KMS-11 (cell line): Measurements from ENCODE around the gene TESMIN.

Experiments
- H2AFZ ChIP-seq: fragments of 200-600 bp; sonication (generic); 2 replicates; pipeline ENCODE4 v1.6.1; 2016; ENCODE audit warnings: antibody characterized with exemption, mixed run types, low read depth
- H3K27ac ChIP-seq: fragments of 200-600 bp; sonication (generic); 2 replicates; pipeline ENCODE4 v1.6.1; 2016; ENCODE audit warnings: mild to moderate bottlenecking, mixed run types
- H3K27me3 ChIP-seq: fragments of 200-600 bp; sonication (generic); 2 replicates; pipeline ENCODE4 v1.6.1; 2017; ENCODE audit warnings: mild to moderate bottlenecking, low read depth, mixed run types, moderate library complexity; ENCODE audit not compliant: insufficient read depth
- H3K36me3 ChIP-seq: fragments of 200-600 bp; sonication (generic); 2 replicates; pipeline ENCODE4 v1.6.1; 2017; ENCODE audit warnings: mild to moderate bottlenecking, mixed run types; ENCODE audit not compliant: insufficient read depth
- H3K4me1 ChIP-seq: fragments of 200-600 bp; sonication (generic); 2 replicates; pipeline ENCODE4 v1.6.1; 2016; ENCODE audit warnings: mild to moderate bottlenecking, low read depth, mixed run types; ENCODE audit not compliant: poor library complexity, severe bottlenecking
- H3K4me2 ChIP-seq: fragments of 200-600 bp; sonication (generic); 2 replicates; pipeline ENCODE4 v1.7.0; 2016; ENCODE audit warnings: mild to moderate bottlenecking, mixed run types
- H3K4me3 ChIP-seq: fragments of 200-600 bp; sonication (generic); IDR thresholded peaks from 2 replicates; pipeline ENCODE4 v1.6.1; 2017; ENCODE audit warnings: low read depth, low read length, mixed read lengths; ENCODE audit not compliant: insufficient read depth
- H3K79me2 ChIP-seq: fragments of 200-600 bp; sonication (generic); 2 replicates; pipeline ENCODE4 v1.6.1; 2016; ENCODE audit warnings: low read depth, mixed run types; ENCODE audit not compliant: insufficient read depth
- H3K9ac ChIP-seq: fragments of 200-600 bp; sonication (generic); 2 replicates; pipeline ENCODE4 v1.6.1; 2016; ENCODE audit warnings: mild to moderate bottlenecking, mixed run types
- H4K20me1 ChIP-seq: fragments of 200-600 bp; sonication (generic); 2 replicates; pipeline ENCODE4 v1.6.1; 2016; ENCODE audit warnings: mild to moderate bottlenecking, mixed run types; ENCODE audit not compliant: insufficient read depth
- TF ChIP-seq, protein P1 (sequence below): fragments of 200-600 bp; sonication (generic); conservative IDR thresholded peaks from 2 replicates; pipeline ENCODE4 v1.6.1; 2017; ENCODE audit warnings: low read depth, mild to moderate bottlenecking, antibody characterized with exemption, low read length, moderate library complexity, mixed read lengths

The TESMIN gene

GRCh38 chr11:68711114-68711513 lies 40.2 kb downstream of the TESMIN start:
- H3K4me1 ChIP-seq = no peaks in the 10 kb centered on the region
- no peaks in the 10 kb centered on the region for H4K20me1 ChIP-seq
- no peak overlapping the region for H3K4me3 ChIP-seq
- no peak overlapping the region for H3K9ac ChIP-seq
- H3K4me2 ChIP-seq = no peak overlapping the region
- H3K36me3 ChIP-seq = no peaks in the 10 kb centered on the region
- H2AFZ ChIP-seq = no peak overlapping the region
- no peaks in the 10 kb centered on the region for H3K79me2 ChIP-seq
- TF ChIP-seq, protein P1, sequence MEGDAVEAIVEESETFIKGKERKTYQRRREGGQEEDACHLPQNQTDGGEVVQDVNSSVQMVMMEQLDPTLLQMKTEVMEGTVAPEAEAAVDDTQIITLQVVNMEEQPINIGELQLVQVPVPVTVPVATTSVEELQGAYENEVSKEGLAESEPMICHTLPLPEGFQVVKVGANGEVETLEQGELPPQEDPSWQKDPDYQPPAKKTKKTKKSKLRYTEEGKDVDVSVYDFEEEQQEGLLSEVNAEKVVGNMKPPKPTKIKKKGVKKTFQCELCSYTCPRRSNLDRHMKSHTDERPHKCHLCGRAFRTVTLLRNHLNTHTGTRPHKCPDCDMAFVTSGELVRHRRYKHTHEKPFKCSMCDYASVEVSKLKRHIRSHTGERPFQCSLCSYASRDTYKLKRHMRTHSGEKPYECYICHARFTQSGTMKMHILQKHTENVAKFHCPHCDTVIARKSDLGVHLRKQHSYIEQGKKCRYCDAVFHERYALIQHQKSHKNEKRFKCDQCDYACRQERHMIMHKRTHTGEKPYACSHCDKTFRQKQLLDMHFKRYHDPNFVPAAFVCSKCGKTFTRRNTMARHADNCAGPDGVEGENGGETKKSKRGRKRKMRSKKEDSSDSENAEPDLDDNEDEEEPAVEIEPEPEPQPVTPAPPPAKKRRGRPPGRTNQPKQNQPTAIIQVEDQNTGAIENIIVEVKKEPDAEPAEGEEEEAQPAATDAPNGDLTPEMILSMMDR = no peak
- no peaks in the 10 kb centered on the region; the same call in 1 of the 2 replicates for H3K27me3 ChIP-seq
- H3K27ac ChIP-seq = no peak overlapping the region

DNA sequence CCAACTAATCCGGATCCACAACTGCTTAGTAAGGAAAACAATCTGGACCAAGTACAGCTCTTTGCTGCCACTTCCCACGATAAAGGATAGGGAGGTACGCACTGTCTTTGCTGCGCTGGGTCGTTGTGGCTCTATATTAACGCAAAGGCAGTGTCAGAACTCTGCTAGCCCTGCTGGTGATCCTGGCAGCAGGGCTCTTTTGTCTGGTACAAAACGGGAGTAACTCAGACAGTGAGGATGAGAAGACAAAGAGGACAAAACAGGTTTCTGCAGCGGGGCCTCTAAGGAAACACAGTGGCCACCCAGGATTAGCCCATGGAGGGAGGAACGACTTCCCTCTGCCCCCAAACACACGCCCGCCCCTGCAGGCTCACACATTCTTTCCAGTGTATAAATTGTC lies 40.9 kb downstream of the TESMIN start:
- no peak overlapping the region for H3K4me2 ChIP-seq
- TF ChIP-seq, protein P1 = no peak
- H3K4me1 ChIP-seq = no peaks in the 10 kb centered on the region
- no peak overlapping the region for H3K27ac ChIP-seq
- H3K27me3 ChIP-seq = no peaks in the 10 kb centered on the region; the same call in 1 of the 2 replicates
- no peak overlapping the region for H3K9ac ChIP-seq
- no peaks in the 10 kb centered on the region for H3K79me2 ChIP-seq
- no peaks in the 10 kb centered on the region for H4K20me1 ChIP-seq
- H3K36me3 ChIP-seq = no peaks in the 10 kb centered on the region
- no peak overlapping the region for H3K4me3 ChIP-seq
- H2AFZ ChIP-seq = no peak overlapping the region

- H3K4me2 ChIP-seq = no peak overlapping the region
- no peaks in the 10 kb centered on the region for H3K4me1 ChIP-seq
- H3K27ac ChIP-seq = no peak overlapping the region
- TF ChIP-seq, protein P1 = no peak
- H3K9ac ChIP-seq = no peak overlapping the region
- H3K4me3 ChIP-seq = no peak overlapping the region
- H3K36me3 ChIP-seq = no peaks in the 10 kb centered on the region
- no peaks in the 10 kb centered on the region for H3K79me2 ChIP-seq
- no peaks in the 10 kb centered on the region for H4K20me1 ChIP-seq
- H3K27me3 ChIP-seq = no peaks in the 10 kb centered on the region; the same call in 1 of the 2 replicates
- no peak overlapping the region for H2AFZ ChIP-seq
Observed at GRCh38 chr11:68709062-68709461, 42.3 kb downstream of the TESMIN start.

GRCh38 chr11:68707527-68707926 lies 43.8 kb downstream of the TESMIN start:
- H4K20me1 ChIP-seq = no peaks in the 10 kb centered on the region
- no peak overlapping the region for H3K4me2 ChIP-seq
- no peak overlapping the region for H3K27ac ChIP-seq
- no peaks in the 10 kb centered on the region; the same call in 1 of the 2 replicates for H3K27me3 ChIP-seq
- no peaks in the 10 kb centered on the region for H3K36me3 ChIP-seq
- no peaks in the 10 kb centered on the region for H3K4me1 ChIP-seq
- H3K9ac ChIP-seq = no peak overlapping the region
- H2AFZ ChIP-seq = no peak overlapping the region
- no peak overlapping the region for H3K4me3 ChIP-seq
- TF ChIP-seq, protein P1 = no peak
- no peaks in the 10 kb centered on the region for H3K79me2 ChIP-seq
